GM12872 (cell line): ENCODE data around the gene CLDN18.

Experiments
- CTCF ChIP-seq: IDR thresholded peaks from 3 replicates; pipeline ENCODE4 v1.5.1; 2011; ENCODE audit warnings: low read depth, mild to moderate bottlenecking, low read length, moderate library complexity; ENCODE audit not compliant: insufficient read depth

The CLDN18 gene

GRCh38 chr3:138009476-138010272, at the start of gene CLDN18:
Gene CLDN18 (plus strand): TSS chr3:138010165. CDS start chr3:138010226, 61 bp downstream.
- TF ChIP-seq CTCF = no peak

GRCh38 chr3:137962251-137962650, 47.7 kb upstream of the CLDN18 start:
- TF ChIP-seq CTCF = no peak

GRCh38 chr3:137963463-137963862, 46.5 kb upstream of the CLDN18 start:
- no peak for TF ChIP-seq CTCF

- peak; percentile 93 for TF ChIP-seq CTCF
Measured at GRCh38 chr3:137970914-137971831, 38.8 kb upstream of the CLDN18 start.

GRCh38 chr3:137972396-137972795, 37.6 kb upstream of the CLDN18 start:
- no peak for TF ChIP-seq CTCF

- no peak for TF ChIP-seq CTCF
Measured at GRCh38 chr3:137978328-137978727, 31.6 kb upstream of the CLDN18 start.

GRCh38 chr3:137987723-137988122, 22.2 kb upstream of the CLDN18 start:
- TF ChIP-seq CTCF = no peak
